ENCODE data around the gene RNF44.
"Not testable (repeated sequence)": the region's sequence is repeated elsewhere in the genome, so short reads cannot be mapped to it uniquely, and the experiment has no call there.

Gene RNF44

DNA sequence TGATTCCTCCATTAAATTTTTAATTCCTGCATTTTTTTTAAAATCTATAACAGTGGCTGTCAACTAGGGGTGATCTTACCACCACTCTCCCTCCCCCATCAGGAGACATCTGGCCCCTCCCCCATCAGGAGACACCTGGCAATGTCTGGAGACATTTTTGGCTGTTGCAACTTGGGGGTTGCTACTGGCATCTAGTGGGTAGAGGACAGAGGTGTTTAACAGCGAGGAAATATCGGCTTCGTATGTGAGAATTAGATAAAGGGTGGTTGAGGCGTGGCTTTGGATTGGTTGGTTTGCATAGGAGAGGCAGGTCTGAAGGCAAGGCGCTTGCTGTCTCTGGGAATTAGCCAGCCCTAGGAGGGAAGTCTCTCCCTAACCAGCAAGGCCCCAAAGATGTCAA is 22.5 kb upstream of the RNF44 start:
- H3K4me1 ChIP-seq = peaks cover 22 to 55% (median 49%) of the 10 kb centered on the region in 10 experiments
- no peaks in the 10 kb centered on the region for H3K36me3 ChIP-seq
- peaks cover 0 to 6% (median 0%) of the 10 kb centered on the region in 11 experiments; a peak in 2 of 22 replicates for H3K9me3 ChIP-seq (replicated peaks in 1 of 11)
- no peak overlapping the region for H3K9ac ChIP-seq
- no peak overlapping the region for H3K4me3 ChIP-seq
- no peaks in the 10 kb centered on the region for H3K27me3 ChIP-seq
- TF ChIP-seq Cebpa-rat (IDR thresholded peaks at IDR 0.05) = no peak
- H3K27ac ChIP-seq = no peak overlapping the region
- H3K4me2 ChIP-seq = peak overlapping the region in 9 of 11 experiments; percentile 6 to 57 (median 44); a peak in 16 of 22 replicates
- H4K20me1 ChIP-seq = no peaks in the 10 kb centered on the region

DNA sequence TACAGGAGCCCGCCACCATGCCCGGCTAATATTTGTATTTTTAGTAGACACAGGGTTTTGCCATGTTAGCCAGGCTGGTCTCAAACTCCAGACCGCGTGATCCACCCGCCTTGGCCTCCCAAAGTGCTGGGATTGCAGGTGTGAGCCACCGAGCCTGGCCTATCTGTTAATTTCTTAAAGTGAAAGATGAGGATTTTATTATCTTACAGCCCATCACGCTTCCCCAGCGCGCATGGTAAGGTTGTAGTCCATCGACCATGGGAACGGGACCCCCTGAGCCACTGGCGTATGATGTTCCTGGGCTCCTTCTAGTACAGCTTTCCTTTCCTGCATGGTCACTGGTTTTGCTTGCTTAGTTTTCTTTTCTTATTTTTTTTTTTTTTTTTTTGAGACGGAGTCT is 20.6 kb upstream of the RNF44 start:
- TF ChIP-seq Cebpa-rat (IDR thresholded peaks at IDR 0.05) = no peak
- peaks cover 0 to 6% (median 0%) of the 10 kb centered on the region in 11 experiments; a peak in 2 of 22 replicates for H3K9me3 ChIP-seq (replicated peaks in 1 of 11)
- no peak overlapping the region for H3K9ac ChIP-seq
- H3K27ac ChIP-seq = no peak overlapping the region
- no peak overlapping the region for H3K4me3 ChIP-seq
- H3K4me2 ChIP-seq = peak overlapping the region in 10 of 11 experiments; percentile 21 to 69 (median 59); a peak in 15 of 22 replicates
- no peaks in the 10 kb centered on the region for H3K36me3 ChIP-seq
- H3K4me1 ChIP-seq = peaks cover 33 to 66% (median 61%) of the 10 kb centered on the region in 10 experiments
- no peaks in the 10 kb centered on the region for H4K20me1 ChIP-seq
- H3K27me3 ChIP-seq = no peaks in the 10 kb centered on the region

DNA sequence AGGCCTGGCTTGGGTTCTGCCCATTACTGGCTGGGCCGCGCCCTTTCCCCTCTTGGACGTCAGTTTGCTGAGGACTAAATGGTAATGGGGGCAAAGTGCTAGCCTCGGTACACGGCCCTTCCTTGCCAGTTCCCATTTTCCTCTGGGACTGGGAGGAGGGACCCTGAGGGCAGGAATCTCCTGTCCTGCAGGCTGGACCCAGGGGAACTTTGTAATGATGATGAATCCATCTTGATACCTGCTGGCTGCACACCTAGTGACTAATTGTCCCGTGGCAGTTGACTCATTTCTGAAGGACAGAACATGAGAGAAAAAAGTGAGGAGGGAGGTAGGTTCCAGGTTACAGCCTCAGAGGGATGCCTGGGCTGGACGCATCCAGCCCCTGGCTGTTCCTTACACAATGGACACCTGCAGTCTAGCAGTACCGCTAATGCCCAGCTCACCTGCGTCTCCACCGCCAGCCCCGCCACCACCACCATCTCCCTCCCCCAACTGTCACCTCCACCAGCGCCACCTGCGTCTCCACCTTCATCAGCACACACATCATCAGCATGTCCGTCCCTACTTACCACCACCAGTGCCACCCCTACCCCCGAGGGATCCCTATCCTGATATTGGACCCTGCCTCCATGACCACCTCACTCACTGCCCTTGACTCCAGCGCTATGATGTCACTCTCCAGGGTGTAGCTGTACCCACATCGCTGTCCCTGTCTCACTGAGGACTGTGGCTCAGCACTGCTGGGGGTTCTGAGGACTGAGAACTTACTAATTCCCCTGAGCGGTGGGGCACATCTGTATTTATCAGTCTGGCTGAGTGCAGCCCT is 16.3 kb upstream of the RNF44 start:
- Histone ChIP-seq H3K4me2 (peak overlapping the region; percentile 38 to 80 (median 71); a peak in 21 of 22 replicates), H4K20me1 (peaks cover 0 to 7% (median 0%) of the 10 kb centered on the region in 11 experiments; a peak in 1 of 22 replicates), H3K9me3 (replicated peaks in 1 of 11) (no peaks in the 10 kb centered on the region), H3K4me3 (no peak overlapping the region), H3K9ac (peak overlapping the region in 2 of 11 experiments; percentile 12 to 25; a peak in 1 of 22 replicates), H3K27me3 (no peaks in the 10 kb centered on the region), H3K27ac (no peak overlapping the region), H3K4me1 (peaks cover 53 to 92% (median 72%) of the 10 kb centered on the region in 10 experiments), H3K36me3 (no peaks in the 10 kb centered on the region)
- TF ChIP-seq Cebpa-rat (IDR thresholded peaks at IDR 0.05) = no peak

DNA sequence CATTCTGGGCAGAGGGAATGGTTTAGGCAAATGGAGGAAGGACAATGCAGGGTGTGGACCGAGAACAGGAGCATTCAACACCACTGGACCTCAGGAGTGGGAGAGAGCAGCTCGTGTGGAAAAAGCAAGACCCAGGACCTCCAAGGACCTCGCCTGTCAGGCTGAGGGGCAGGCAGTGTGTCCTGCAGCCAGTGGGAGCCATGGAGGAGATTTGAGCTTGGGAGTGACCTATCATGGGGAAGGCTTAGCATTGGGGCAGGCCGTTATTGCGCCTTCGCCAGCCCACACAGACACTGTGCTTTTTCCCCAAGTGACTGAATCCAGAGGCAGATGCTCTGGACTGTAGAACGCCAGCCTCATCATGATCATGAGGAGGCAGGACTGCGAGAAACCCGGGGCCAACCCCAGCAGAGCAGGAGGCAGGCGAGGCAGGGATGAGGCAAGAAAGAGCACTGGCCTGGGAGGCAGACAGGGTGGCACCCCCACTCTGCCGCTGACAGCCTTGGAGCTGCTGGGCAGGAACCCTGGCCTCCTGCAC is 15.2 kb upstream of the RNF44 start:
- H3K4me1 ChIP-seq = peaks cover 53 to 95% (median 68%) of the 10 kb centered on the region in 10 experiments
- no peaks in the 10 kb centered on the region for H3K9me3 ChIP-seq (replicated peaks in 1 of 11)
- no peak overlapping the region for H3K27ac ChIP-seq
- no peak for TF ChIP-seq Cebpa-rat (IDR thresholded peaks at IDR 0.05)
- H4K20me1 ChIP-seq = peaks cover 0 to 7% (median 0%) of the 10 kb centered on the region in 11 experiments; a peak in 1 of 22 replicates
- H3K4me3 ChIP-seq = no peak overlapping the region
- H3K36me3 ChIP-seq = no peaks in the 10 kb centered on the region
- no peak overlapping the region for H3K9ac ChIP-seq
- H3K27me3 ChIP-seq = no peaks in the 10 kb centered on the region
- peak overlapping the region in 3 of 11 experiments; percentile 18 to 31 (median 20); a peak in 4 of 22 replicates for H3K4me2 ChIP-seq

DNA sequence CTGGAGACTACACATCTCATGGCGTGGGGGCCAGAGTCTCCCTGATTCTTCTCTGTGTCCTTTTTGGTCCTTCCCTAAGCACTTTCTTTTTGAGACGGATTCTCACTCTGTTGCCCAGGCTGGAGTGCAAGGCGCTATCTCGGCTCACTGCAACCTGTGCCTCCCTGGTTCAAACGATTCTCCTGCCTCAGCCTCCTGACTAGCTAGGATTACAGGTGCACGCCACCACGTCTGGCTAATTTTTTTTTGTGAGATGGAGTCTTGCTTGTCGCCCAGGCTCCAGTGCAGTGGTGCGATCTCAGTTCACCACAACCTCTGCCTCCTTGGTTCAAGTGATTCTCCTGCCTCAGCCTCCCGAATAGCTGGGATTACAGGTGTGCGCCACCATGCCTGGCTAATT is 13.7 kb upstream of the RNF44 start:
- H3K27ac ChIP-seq; H4K20me1 ChIP-seq; H3K4me3 ChIP-seq; H3K36me3 ChIP-seq; H3K9me3 ChIP-seq (replicated peaks in 1 of 11); H3K27me3 ChIP-seq: not testable (repeated sequence)
- Histone ChIP-seq H3K9ac (peak overlapping the region in 2 of 11 experiments; percentile 16 to 29; a peak in 1 of 22 replicates), H3K4me2 (peak overlapping the region; percentile 56 to 84 (median 77)), H3K4me1 (peaks cover 39 to 95% (median 56%) of the 10 kb centered on the region in 10 experiments)

DNA sequence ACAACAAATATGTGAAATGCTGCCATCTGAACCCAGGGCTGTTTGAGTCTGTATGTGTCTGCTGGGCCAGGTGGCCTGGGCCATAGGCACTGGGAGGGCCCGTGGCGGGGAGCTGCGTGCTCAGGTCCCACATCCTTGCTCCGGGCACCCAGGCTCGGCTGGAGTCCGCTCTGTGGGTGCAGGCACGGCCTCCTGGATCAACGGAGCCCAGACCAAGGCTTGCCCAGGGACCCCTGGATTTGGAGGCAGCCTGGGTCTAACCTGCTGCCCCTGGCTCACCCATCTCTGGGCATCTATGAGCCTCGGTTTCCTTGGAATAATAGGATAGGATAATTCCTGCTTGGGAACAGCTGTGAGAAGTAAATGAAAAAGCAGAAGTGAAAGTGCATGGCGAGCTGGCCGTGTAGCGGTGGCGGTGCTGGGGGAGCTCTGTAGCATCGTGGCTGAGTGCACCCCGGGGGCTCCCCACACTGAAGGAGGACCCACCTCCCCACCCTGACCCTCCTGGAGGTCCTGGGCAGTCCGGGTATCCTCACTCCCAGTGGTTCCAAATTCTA is 13.2 kb upstream of the RNF44 start:
- Histone ChIP-seq H3K9me3 (replicated peaks in 1 of 11) (no peaks in the 10 kb centered on the region), H3K9ac (peak overlapping the region in 4 of 11 experiments; percentile 4 to 29 (median 20); a peak in 2 of 22 replicates), H4K20me1 (peaks cover 0 to 12% (median 0%) of the 10 kb centered on the region in 11 experiments; a peak in 2 of 22 replicates), H3K4me1 (peaks cover 37 to 95% (median 56%) of the 10 kb centered on the region in 10 experiments), H3K36me3 (no peaks in the 10 kb centered on the region), H3K4me3 (no peak overlapping the region), H3K4me2 (peak overlapping the region; percentile 56 to 84 (median 77)), H3K27me3 (no peaks in the 10 kb centered on the region), H3K27ac (peak overlapping the region in 2 of 11 experiments; percentile 1 to 2; a peak in 2 of 22 replicates)
- TF ChIP-seq Cebpa-rat (IDR thresholded peaks at IDR 0.05) = no peak

DNA sequence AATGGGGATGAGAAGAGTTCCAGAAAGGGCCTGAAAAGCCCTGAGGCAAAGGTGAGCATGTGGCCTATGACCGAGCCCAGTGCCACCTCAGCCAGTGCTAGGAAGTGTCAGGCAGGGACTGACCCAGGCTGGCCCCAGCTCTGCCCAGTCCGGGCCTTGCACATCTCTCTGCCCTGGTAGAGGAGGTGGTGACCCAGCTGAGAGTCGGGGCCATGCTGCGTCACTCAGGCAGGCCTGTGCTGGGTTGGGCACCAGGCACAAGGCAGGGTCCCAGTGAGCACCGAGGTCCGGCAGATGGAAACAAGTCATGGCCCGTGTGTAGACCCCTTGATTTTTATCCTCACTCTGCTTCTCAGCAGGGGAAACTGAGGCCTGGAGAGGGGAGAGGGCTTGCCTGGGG is 12.7 kb upstream of the RNF44 start:
- Histone ChIP-seq H3K27ac (peak overlapping the region in 2 of 11 experiments; percentile 1 to 2; a peak in 2 of 22 replicates), H4K20me1 (peaks cover 0 to 16% (median 0%) of the 10 kb centered on the region in 11 experiments; a peak in 2 of 22 replicates), H3K9me3 (replicated peaks in 1 of 11) (no peaks in the 10 kb centered on the region), H3K4me3 (no peak overlapping the region), H3K9ac (peak overlapping the region in 2 of 11 experiments; percentile 4 to 19; a peak in 1 of 22 replicates), H3K4me1 (peaks cover 37 to 95% (median 56%) of the 10 kb centered on the region in 10 experiments), H3K27me3 (no peaks in the 10 kb centered on the region), H3K36me3 (no peaks in the 10 kb centered on the region), H3K4me2 (peak overlapping the region; percentile 56 to 84 (median 77))
- TF ChIP-seq Cebpa-rat (IDR thresholded peaks at IDR 0.05) = no peak

DNA sequence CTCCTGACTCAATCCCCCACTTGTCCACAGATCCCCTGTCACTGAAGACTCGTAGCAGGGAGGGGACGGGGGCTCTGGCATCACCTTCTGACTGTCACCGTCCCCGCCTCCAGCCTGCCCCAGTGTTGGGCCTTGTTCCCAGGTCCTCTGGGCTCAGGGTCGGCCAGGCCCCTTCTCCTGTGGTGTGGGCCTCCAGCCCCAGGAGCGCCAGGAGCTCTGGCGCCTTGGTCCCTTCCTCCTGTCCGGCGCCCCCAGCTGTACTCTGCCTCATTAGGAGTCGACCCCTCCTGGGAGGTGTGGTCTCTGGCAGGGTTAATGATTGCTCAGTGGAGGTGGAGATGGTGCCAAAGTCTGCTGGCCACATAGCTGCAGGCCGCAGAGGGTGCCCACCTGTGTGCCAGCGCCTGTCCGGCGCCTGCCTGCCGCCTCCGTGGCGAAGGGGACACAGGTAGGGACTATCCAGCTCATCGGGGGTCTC is 11.8 kb upstream of the RNF44 start, which contains the start of gene CDHR2:
TSS of gene CDHR2 (plus strand) at position 376 of the 478 bp plus-strand sequence. CDS start 16,011 bp downstream, outside the sequence.
- H3K4me1 ChIP-seq = peaks cover 37 to 95% (median 56%) of the 10 kb centered on the region in 10 experiments
- peak within 1 kb of the TSS; percentile 56 to 84 (median 77) for H3K4me2 ChIP-seq
- peaks cover 0 to 19% (median 0%) of the 10 kb centered on the region in 11 experiments; a peak in 2 of 22 replicates for H4K20me1 ChIP-seq
- no peaks in the 10 kb centered on the region for H3K36me3 ChIP-seq
- no peak for TF ChIP-seq Cebpa-rat (IDR thresholded peaks at IDR 0.05)
- peak within 1 kb of the TSS in 5 of 11 experiments; percentile 4 to 32 (median 19); a peak in 2 of 22 replicates for H3K9ac ChIP-seq
- no peaks in the 10 kb centered on the region for H3K27me3 ChIP-seq
- peak within 1 kb of the TSS in 4 of 11 experiments; percentile 2 to 37 (median 14); a peak in 3 of 22 replicates for H3K27ac ChIP-seq
- no peaks in the 10 kb centered on the region for H3K9me3 ChIP-seq (replicated peaks in 1 of 11)
- no peak within 1 kb of the TSS for H3K4me3 ChIP-seq

All from BLaER1 treated with 17β-estradiol and CSF1 and Interleukin-3, amounts not matched to agents 10 nM and 100 nM (cell line).